Caco-2 (cell line): ENCODE data around the gene ZGRF1. TPM values are rescaled to one million over a fixed set of nuclear protein-coding genes. Genes with fewer than 3 reads are reported as not detected.
"Not testable (repeated sequence)": the region's sequence is repeated elsewhere in the genome, so short reads cannot be mapped to it uniquely, and the experiment has no call there.

ENCODE experiments used
- BruUV-seq: library from RNA; stranded (reverse); fragments of 400-500 nt; replicated peaks from 2 replicates; lab custom pipeline; 2021; lab: Mats Ljungman, UMichigan
- CTCF ChIA-PET: fragments of 300-600 bp; sonication (Branson Sonifier 250); formaldehyde crosslinking; loops from one replicate; lab custom pipeline; 2022; ENCODE audit warnings: antibody characterized with exemption; lab: Charles Lee
- POLR2A ChIA-PET: fragments of 300-600 bp; sonication (Branson Sonifier 250); formaldehyde crosslinking; loops from one replicate; lab custom pipeline; 2022; ENCODE audit warnings: antibody characterized with exemption; lab: Charles Lee
- DNase-seq, 2 experiments: peaks; one replicate each; pipeline versions ENCODE4 v3.0.0 to v3.0.0-alpha.2; 2020 to 2022
- H3K27me3 ChIP-seq: replicated peaks from 2 replicates; pipeline ENCODE4 v1.6.0; 2011; ENCODE audit warnings: low read length; ENCODE audit not compliant: control insufficient read depth, insufficient read depth
- H3K36me3 ChIP-seq: 2 replicates; pipeline ENCODE4 v1.5.1; 2011; ENCODE audit warnings: low read length; ENCODE audit not compliant: control insufficient read depth, insufficient read depth
- H3K4me1 ChIP-seq: fragments of 250-450 bp; sonication (Bioruptor Pico); 2 replicates; pipeline ENCODE4 v1.5.1; 2020; ENCODE audit warnings: mild to moderate bottlenecking
- H3K4me3 ChIP-seq: 2 replicates; pipeline ENCODE4 v1.5.1; 2011; ENCODE audit warnings: low read depth, mild to moderate bottlenecking, control low read depth, low read length
- H3K9me3 ChIP-seq: fragments of 250-450 bp; sonication (Bioruptor Pico); 2 replicates; pipeline ENCODE4 v1.5.1; 2020; ENCODE audit warnings: mild to moderate bottlenecking, moderate library complexity
- H3K27ac Mint-ChIP-seq: one replicate; pipeline ENCODE4 v1.8.0; 2022; ENCODE audit warnings: mixed read lengths; ENCODE audit not compliant: unreplicated experiment
- H3K27me3 Mint-ChIP-seq: one replicate; pipeline ENCODE4 v1.8.0; 2022; ENCODE audit warnings: mixed read lengths; ENCODE audit not compliant: insufficient read depth, unreplicated experiment
- H3K36me3 Mint-ChIP-seq: one replicate; pipeline ENCODE4 v1.8.0; 2022; ENCODE audit warnings: mild to moderate bottlenecking, mixed read lengths; ENCODE audit not compliant: insufficient read depth, unreplicated experiment
- H3K4me1 Mint-ChIP-seq: one replicate; pipeline ENCODE4 v1.8.0; 2022; ENCODE audit warnings: low read depth, mixed read lengths; ENCODE audit not compliant: unreplicated experiment
- H3K4me3 Mint-ChIP-seq: one replicate; pipeline ENCODE4 v1.8.0; 2022; ENCODE audit warnings: mild to moderate bottlenecking, moderate library complexity, mixed read lengths; ENCODE audit not compliant: unreplicated experiment
- H3K9me3 Mint-ChIP-seq: one replicate; pipeline ENCODE4 v1.8.0; 2022; ENCODE audit warnings: mixed read lengths; ENCODE audit not compliant: unreplicated experiment
- CTCF ChIP-seq, 2 experiments: fragments of 200-600 bp in 1 of 2; IDR thresholded peaks; 1 replicate in 1 of 2; 2 replicates in 1 of 2; pipeline versions ENCODE4 v1.5.1 to v1.8.0; 2011 to 2022; ENCODE audit warnings: antibody characterized with exemption in 1 of 2, control low read depth in 1 of 2, inconsistent platforms in 1 of 2, low read depth in 1 of 2, low read length in 1 of 2, mild to moderate bottlenecking in 1 of 2, moderate library complexity in 1 of 2; ENCODE audit not compliant: insufficient read depth in 1 of 2, severe bottlenecking in 1 of 2, unreplicated experiment in 1 of 2
- intact Hi-C: fragments of 100-400 bp; cut with micrococcal nuclease; formaldehyde crosslinking; loops from one replicate; pipeline ENCODE4 v1.10.0; 2022; ENCODE audit not compliant: unreplicated experiment
- total RNA-seq: library from RNA; stranded (reverse); gene quantifications from 2 replicates; pipeline ENCODE4 v1.2.3, GENCODE V29; 2022

Gene ZGRF1
- total RNA-seq, 1 experiment from 2014 or later: 14.7 TPM

- Mint-ChIP-seq H3K27me3 (no peaks in the 10 kb centered on the region), H3K36me3 (no peaks in the 10 kb centered on the region), H3K4me3 (no peak overlapping the region), H3K4me1 (no peaks in the 10 kb centered on the region), H3K27ac (no peak overlapping the region), H3K9me3 (no peaks in the 10 kb centered on the region)
- CTCF ChIA-PET: no interaction called here
- Histone ChIP-seq H3K4me1 (no peaks in the 10 kb centered on the region), H3K36me3 (no peaks in the 10 kb centered on the region), H3K9me3 (no peaks in the 10 kb centered on the region), H3K27me3 (no peaks in the 10 kb centered on the region), H3K4me3 (no peak overlapping the region)
- no TSS peak for BruUV-seq
- intact Hi-C loops: no loop called here
- POLR2A ChIA-PET: no interaction called here
- DNase-seq: no peak
- TF ChIP-seq CTCF (IDR thresholded peaks at IDR 0.05; ENCODE audit: insufficient read depth in 1 of 2, low read depth in 1 of 2, low read length in 1 of 2, severe bottlenecking in 1 of 2, unreplicated experiment in 1 of 2): no peak
Measured at GRCh38 chr4:112626228-112626627, 10.5 kb downstream of the ZGRF1 start.

GRCh38 chr4:112616984-112617383 is 19.7 kb downstream of the ZGRF1 start:
- BruUV-seq: no TSS peak
- H3K27me3 Mint-ChIP-seq: no peaks in the 10 kb centered on the region
- Histone ChIP-seq H3K27me3 (no peaks in the 10 kb centered on the region), H3K4me3 (no peak overlapping the region), H3K9me3 (no peaks in the 10 kb centered on the region), H3K4me1 (no peaks in the 10 kb centered on the region), H3K36me3 (no peaks in the 10 kb centered on the region)
- H3K4me1 Mint-ChIP-seq: no peaks in the 10 kb centered on the region
- no peak for TF ChIP-seq CTCF (IDR thresholded peaks at IDR 0.05; ENCODE audit: insufficient read depth in 1 of 2, low read depth in 1 of 2, low read length in 1 of 2, severe bottlenecking in 1 of 2, unreplicated experiment in 1 of 2)
- intact Hi-C loops: no loop called here
- CTCF ChIA-PET: interaction anchor here (0.7 kb wide), 1 partner anchor 184 kb away, joined by 3 read pairs; no protein-coding TSS in a partner anchor
- no peaks in the 10 kb centered on the region for H3K36me3 Mint-ChIP-seq
- no peak overlapping the region for H3K4me3 Mint-ChIP-seq
- POLR2A ChIA-PET: no interaction called here
- H3K27ac Mint-ChIP-seq: no peak overlapping the region
- no peak for DNase-seq
- no peaks in the 10 kb centered on the region for H3K9me3 Mint-ChIP-seq

- DNase-seq, H3K9me3 ChIP-seq, H3K36me3 Mint-ChIP-seq, H3K4me3 ChIP-seq, CTCF ChIA-PET, H3K4me1 ChIP-seq, H3K4me3 Mint-ChIP-seq, BruUV-seq, H3K27ac Mint-ChIP-seq, H3K4me1 Mint-ChIP-seq, H3K27me3 Mint-ChIP-seq, H3K36me3 ChIP-seq, H3K9me3 Mint-ChIP-seq, intact Hi-C loops, H3K27me3 ChIP-seq, POLR2A ChIA-PET: not testable (repeated sequence)
Measured at GRCh38 chr4:112612814-112613213, 23.9 kb downstream of the ZGRF1 start.
